Calu3 (cell line): Measurements from ENCODE around the gene XPR1. TPM values are rescaled to one million over a fixed set of nuclear protein-coding genes. Genes with fewer than 3 reads are reported as not detected.
"Not testable (repeated sequence)": the region's sequence is repeated elsewhere in the genome, so short reads cannot be mapped to it uniquely, and the experiment has no call there.

ENCODE experiments used
- BruUV-seq: library from RNA; stranded (reverse); fragments of 400-500 nt; replicated peaks from 2 replicates; lab custom pipeline; 2021; lab: Mats Ljungman, UMichigan
- CTCF ChIA-PET: fragments of 300-600 bp; sonication (Branson Sonifier 250); formaldehyde crosslinking; loops from one replicate; lab custom pipeline; 2022; ENCODE audit warnings: antibody characterized with exemption; lab: Charles Lee
- DNase-seq: peaks from one replicate; pipeline ENCODE4 v3.0.0; 2022
- H3K27ac Mint-ChIP-seq: one replicate; pipeline ENCODE4 v1.8.0; 2022; ENCODE audit warnings: mixed read lengths; ENCODE audit not compliant: unreplicated experiment
- H3K27me3 Mint-ChIP-seq: one replicate; pipeline ENCODE4 v1.8.0; 2022; ENCODE audit warnings: mixed read lengths; ENCODE audit not compliant: unreplicated experiment
- H3K36me3 Mint-ChIP-seq: one replicate; pipeline ENCODE4 v1.8.0; 2022; ENCODE audit warnings: mild to moderate bottlenecking, moderate library complexity, mixed read lengths; ENCODE audit not compliant: insufficient read depth, unreplicated experiment
- H3K4me1 Mint-ChIP-seq: one replicate; pipeline ENCODE4 v1.8.0; 2022; ENCODE audit warnings: mild to moderate bottlenecking, low read depth, mixed read lengths; ENCODE audit not compliant: unreplicated experiment
- H3K4me3 Mint-ChIP-seq: one replicate; pipeline ENCODE4 v1.8.0; 2022; ENCODE audit warnings: mild to moderate bottlenecking, low read depth, moderate library complexity, mixed read lengths; ENCODE audit not compliant: unreplicated experiment
- H3K9me3 Mint-ChIP-seq: one replicate; pipeline ENCODE4 v1.8.0; 2022; ENCODE audit warnings: low read depth, mixed read lengths; ENCODE audit not compliant: unreplicated experiment
- intact Hi-C: fragments of 100-400 bp; cut with micrococcal nuclease; formaldehyde crosslinking; loops from one replicate; pipeline ENCODE4 v1.10.0; 2022; ENCODE audit not compliant: unreplicated experiment
- total RNA-seq: library from RNA; stranded (reverse); gene quantifications from 2 replicates; pipeline ENCODE4 v1.2.3, GENCODE V29; 2022
- TF ChIP-seq, protein P1 (sequence below): fragments of 200-600 bp; IDR thresholded peaks from one replicate; pipeline ENCODE4 v1.8.0; 2022; ENCODE audit warnings: antibody characterized with exemption; ENCODE audit not compliant: unreplicated experiment

Gene XPR1
- total RNA-seq, 1 experiment from 2014 or later = 44.5 TPM

DNA sequence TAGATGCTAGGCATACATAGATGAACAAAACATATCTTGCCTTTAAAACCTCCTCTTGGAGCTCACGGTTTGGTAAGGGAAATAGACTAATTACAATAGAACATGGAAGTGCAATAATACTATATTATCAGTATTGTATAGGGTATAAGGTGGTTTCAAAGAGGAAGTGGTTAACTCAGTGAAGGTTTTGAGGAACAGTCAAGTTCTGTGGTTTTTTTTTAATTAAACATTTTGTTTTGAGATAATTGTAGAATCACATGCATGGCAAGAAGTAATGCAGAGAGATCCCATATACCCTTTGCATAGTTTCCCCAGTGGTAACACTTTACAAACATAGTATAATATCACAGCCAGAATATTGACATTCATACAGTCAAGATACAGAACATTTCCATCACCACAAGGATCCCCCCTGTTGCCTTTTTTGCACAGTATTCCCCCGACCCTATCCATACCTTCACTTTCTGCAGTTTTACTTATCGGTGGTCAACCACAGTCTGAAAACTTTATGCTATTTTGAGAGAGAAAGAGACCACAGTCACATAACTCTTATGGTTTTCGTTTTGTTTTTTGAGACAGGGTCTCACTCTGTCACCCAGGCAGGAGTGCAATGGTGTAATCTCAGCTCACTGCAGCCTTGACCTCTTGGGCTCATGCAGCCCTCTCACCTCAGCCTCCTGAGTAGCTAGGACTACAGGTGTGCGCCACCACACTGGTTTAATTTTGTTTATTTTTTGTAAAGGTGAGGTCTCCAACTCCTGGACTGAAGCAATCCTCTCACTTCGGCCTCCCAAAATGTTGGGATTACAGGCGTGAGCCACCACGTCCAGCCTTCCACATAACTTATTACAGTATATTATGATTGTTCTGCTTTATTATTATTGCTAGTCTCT lies 220.4 kb downstream of the XPR1 start:
- no peaks in the 10 kb centered on the region for H3K9me3 Mint-ChIP-seq
- peaks cover 11% of the 10 kb centered on the region for H3K4me1 Mint-ChIP-seq
- intact Hi-C loops = no loop called here
- BruUV-seq = no TSS peak
- no peak overlapping the region for H3K27ac Mint-ChIP-seq
- no peak for DNase-seq
- CTCF ChIA-PET = no interaction called here
- no peaks in the 10 kb centered on the region for H3K36me3 Mint-ChIP-seq
- TF ChIP-seq, protein P1, sequence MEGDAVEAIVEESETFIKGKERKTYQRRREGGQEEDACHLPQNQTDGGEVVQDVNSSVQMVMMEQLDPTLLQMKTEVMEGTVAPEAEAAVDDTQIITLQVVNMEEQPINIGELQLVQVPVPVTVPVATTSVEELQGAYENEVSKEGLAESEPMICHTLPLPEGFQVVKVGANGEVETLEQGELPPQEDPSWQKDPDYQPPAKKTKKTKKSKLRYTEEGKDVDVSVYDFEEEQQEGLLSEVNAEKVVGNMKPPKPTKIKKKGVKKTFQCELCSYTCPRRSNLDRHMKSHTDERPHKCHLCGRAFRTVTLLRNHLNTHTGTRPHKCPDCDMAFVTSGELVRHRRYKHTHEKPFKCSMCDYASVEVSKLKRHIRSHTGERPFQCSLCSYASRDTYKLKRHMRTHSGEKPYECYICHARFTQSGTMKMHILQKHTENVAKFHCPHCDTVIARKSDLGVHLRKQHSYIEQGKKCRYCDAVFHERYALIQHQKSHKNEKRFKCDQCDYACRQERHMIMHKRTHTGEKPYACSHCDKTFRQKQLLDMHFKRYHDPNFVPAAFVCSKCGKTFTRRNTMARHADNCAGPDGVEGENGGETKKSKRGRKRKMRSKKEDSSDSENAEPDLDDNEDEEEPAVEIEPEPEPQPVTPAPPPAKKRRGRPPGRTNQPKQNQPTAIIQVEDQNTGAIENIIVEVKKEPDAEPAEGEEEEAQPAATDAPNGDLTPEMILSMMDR = no peak
- H3K4me3 Mint-ChIP-seq = no peak overlapping the region
- no peaks in the 10 kb centered on the region for H3K27me3 Mint-ChIP-seq

DNA sequence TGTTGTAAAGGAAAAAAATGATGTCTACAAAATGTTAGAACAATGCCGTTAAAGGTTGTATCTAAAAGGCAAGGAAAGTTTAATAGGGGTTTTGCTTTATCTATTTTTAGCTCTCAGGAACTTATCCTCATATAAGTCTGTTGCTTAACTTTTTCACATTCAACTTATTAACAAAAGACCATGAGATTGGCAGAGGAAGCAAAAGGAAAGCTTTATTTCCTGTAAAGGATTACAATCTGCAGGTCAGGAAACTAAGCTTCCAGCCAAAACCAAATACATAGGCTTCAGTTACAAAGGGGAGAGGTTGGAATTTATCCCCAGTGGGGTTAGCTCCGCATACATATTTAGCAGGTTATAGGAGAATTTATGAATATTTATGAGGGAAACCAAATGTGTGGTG lies 222.2 kb downstream of the XPR1 start:
- no peak for DNase-seq
- Mint-ChIP-seq H3K27ac (no peak overlapping the region), H3K9me3 (no peaks in the 10 kb centered on the region), H3K4me3 (no peak overlapping the region), H3K27me3 (no peaks in the 10 kb centered on the region), H3K4me1 (peaks cover 11% of the 10 kb centered on the region), H3K36me3 (no peaks in the 10 kb centered on the region)
- intact Hi-C loops = no loop called here
- CTCF ChIA-PET = interaction anchor here (0.5 kb wide), 1 partner anchor 776 kb away, joined by 3 read pairs; no protein-coding TSS in a partner anchor
- TF ChIP-seq, protein P1 = no peak
- BruUV-seq = no TSS peak

DNA sequence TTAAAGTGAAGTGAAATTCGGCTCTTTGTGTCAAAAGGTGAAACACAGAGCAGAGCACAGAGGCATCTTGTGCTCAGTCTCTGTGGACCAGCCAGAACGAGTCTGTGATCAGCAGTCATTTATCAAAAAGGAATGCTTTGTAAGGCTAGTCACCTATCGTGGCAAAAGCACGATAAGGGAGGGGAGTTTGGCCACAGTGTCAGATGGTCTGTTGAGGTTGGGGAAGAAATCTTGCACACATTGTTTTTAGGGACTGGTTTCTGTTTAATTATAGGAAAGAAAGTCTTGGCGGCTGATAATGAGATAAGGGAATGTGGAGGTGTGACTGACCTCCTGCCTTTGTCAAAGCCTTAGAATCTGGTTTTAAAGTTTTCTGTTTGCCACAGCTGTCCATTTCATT lies 222.6 kb downstream of the XPR1 start:
- TF ChIP-seq, protein P1 = no peak
- BruUV-seq = no TSS peak
- Mint-ChIP-seq H3K27ac (no peak overlapping the region), H3K36me3 (no peaks in the 10 kb centered on the region), H3K9me3 (no peaks in the 10 kb centered on the region), H3K4me1 (peaks cover 11% of the 10 kb centered on the region), H3K4me3 (no peak overlapping the region), H3K27me3 (no peaks in the 10 kb centered on the region)
- intact Hi-C loops = no loop called here
- DNase-seq = no peak
- CTCF ChIA-PET = interaction anchor here (0.5 kb wide), 1 partner anchor 776 kb away, joined by 3 read pairs; no protein-coding TSS in a partner anchor

DNA sequence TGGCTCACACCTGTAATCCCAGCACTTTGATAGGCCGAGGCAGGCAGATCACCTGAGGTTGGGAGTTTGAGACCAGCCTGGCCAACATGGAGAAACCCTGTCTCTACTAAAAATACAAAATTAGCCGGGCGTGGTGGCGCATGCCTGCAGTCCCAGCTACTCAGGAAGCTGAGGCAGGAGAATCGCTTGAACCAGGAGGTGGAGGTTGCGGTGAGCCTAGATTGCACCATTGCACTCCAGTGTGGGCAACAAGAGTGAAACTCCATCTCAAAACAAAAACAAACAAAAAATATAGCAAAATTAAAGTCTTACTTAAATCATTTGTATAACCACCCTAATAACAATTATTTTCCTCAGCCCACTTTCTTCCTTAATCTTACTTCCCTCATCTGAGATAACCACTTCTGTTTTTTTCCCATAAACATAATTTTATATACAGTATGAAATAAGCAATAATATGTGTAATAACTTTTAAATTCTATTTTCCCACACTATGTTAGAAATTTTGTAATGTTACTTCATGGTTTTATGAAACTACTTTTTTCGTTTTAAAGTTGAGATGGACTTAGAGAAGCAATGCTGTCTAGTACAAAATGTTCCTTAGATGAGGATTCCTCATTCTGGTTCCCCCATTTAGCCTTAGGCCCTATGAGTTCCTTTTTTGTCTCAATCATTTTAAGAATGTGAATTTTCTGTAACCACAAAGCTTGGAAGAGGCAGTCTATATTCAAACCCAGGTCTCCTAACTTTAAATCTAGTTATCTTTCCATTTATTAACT lies 226.3 kb downstream of the XPR1 start:
- H3K36me3 Mint-ChIP-seq, CTCF ChIA-PET, DNase-seq, H3K9me3 Mint-ChIP-seq, intact Hi-C loops, H3K27ac Mint-ChIP-seq, H3K27me3 Mint-ChIP-seq, H3K4me3 Mint-ChIP-seq, BruUV-seq: not testable (repeated sequence)
- H3K4me1 Mint-ChIP-seq = peaks cover 19% of the 10 kb centered on the region
